HG03442 (cell line): ENCODE data around the gene MAST3.
"Not testable (repeated sequence)": the region's sequence is repeated elsewhere in the genome, so short reads cannot be mapped to it uniquely, and the experiment has no call there.

Experiments used
- ATAC-seq: cut with Tn5 transposase; IDR thresholded peaks from one replicate; pipeline ENCODE4 v1.9.1; 2021; ENCODE audit warnings: mild to moderate bottlenecking, moderate library complexity; ENCODE audit not compliant: unreplicated experiment

MAST3 gene

GRCh38 chr19:18085702-18086457 lies 11.7 kb upstream of the MAST3 start:
- ATAC-seq: no peak

- ATAC-seq: no peak
Observed at GRCh38 chr19:18086590-18087138, 10.9 kb upstream of the MAST3 start, which contains the start of gene IL12RB1. IL12RB1 (minus strand) TSS chr19:18086934; CDS start chr19:18086823, 111 bp downstream.

GRCh38 chr19:18089096-18089541 lies 8.5 kb upstream of the MAST3 start:
- ATAC-seq: not testable (repeated sequence)

GRCh38 chr19:18089726-18090125 lies 7.9 kb upstream of the MAST3 start:
- no peak for ATAC-seq

GRCh38 chr19:18090545-18091216 lies 6.9 kb upstream of the MAST3 start:
- ATAC-seq: no peak

- ATAC-seq: peak; percentile 43
Observed at GRCh38 chr19:18091217-18091608, 6.4 kb upstream of the MAST3 start.

- ATAC-seq: no peak
Observed at GRCh38 chr19:18093439-18094161, 4.0 kb upstream of the MAST3 start.

- ATAC-seq: no peak
Observed at GRCh38 chr19:18096258-18096657, 1.3 kb upstream of the MAST3 start.

- ATAC-seq: peak; percentile 1
Observed at GRCh38 chr19:18097993-18098890, 664 bp downstream of the MAST3 start.

GRCh38 chr19:18098891-18099622 lies 1.5 kb downstream of the MAST3 start:
- peak; percentile 44 for ATAC-seq

- no peak for ATAC-seq
Observed at GRCh38 chr19:18099623-18099995, 2.0 kb downstream of the MAST3 start.

GRCh38 chr19:18100710-18101109 lies 3.1 kb downstream of the MAST3 start:
- ATAC-seq: no peak

- no peak for ATAC-seq
Observed at GRCh38 chr19:18101268-18101667, 3.7 kb downstream of the MAST3 start.

- ATAC-seq: no peak
Observed at GRCh38 chr19:18102916-18103542, 5.5 kb downstream of the MAST3 start.

GRCh38 chr19:18104793-18105131 lies 7.2 kb downstream of the MAST3 start:
- no peak for ATAC-seq

- ATAC-seq: not testable (repeated sequence)
Observed at GRCh38 chr19:18105259-18105658, 7.7 kb downstream of the MAST3 start.

- no peak for ATAC-seq
Observed at GRCh38 chr19:18107235-18107634, 9.7 kb downstream of the MAST3 start.

GRCh38 chr19:18108897-18109296 lies 11.3 kb downstream of the MAST3 start:
- no peak for ATAC-seq

- ATAC-seq: no peak
Observed at GRCh38 chr19:18109341-18109732, 11.8 kb downstream of the MAST3 start.
